NCI-H524 treated with DMSO at 0.1 percent for 48 hours (cell line): ENCODE results near the gene PCDHA1.
"Not testable (repeated sequence)": the region's sequence is repeated elsewhere in the genome, so short reads cannot be mapped to it uniquely, and the experiment has no call there.

Source experiments
- DNase-seq: peaks from one replicate; lab custom pipeline; 2025; lab: John Stamatoyannopoulos, UW

PCDHA1 gene

DNA sequence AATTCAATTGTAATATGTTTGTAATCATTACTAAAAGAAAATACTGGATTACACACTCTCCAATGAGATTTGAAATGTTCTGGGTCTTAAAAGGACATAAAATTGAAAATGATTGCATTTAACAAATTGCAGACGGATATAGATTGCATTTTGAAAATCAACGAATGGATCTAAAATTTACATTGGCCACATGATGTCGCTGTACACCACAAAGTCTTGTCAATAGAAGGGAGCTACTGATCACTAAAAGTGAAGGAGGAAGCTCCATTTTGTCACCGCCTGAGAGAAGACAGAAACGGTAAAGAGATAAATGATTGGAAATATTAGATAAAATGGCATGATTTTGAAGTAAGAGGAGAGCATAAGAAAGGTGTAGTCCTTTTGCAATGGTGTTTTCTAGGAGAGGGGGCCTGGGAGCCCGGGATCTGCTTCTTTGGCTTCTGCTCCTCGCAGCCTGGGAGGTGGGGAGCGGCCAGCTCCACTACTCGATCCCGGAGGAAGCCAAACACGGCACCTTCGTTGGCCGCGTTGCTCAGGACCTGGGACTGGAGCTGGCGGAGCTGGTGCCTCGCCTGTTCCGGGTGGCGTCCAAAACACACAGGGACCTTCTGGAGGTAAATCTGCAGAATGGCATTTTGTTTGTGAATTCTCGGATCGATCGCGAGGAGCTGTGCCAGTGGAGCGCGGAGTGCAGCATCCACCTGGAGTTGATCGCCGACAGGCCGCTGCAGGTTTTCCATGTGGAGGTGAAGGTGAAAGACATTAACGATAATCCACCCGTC, at the start of gene PCDHA1:
PCDHA1 (plus strand) TSS at position 236 of the 782 bp plus-strand sequence.
- no peak for DNase-seq

- no peak for DNase-seq
Observed at GRCh38 chr5:140737486-140737885, 48.5 kb upstream of the PCDHA1 start.

GRCh38 chr5:140741967-140742366, 44.0 kb upstream of the PCDHA1 start:
- no peak for DNase-seq

- DNase-seq = no peak
Observed at GRCh38 chr5:140753561-140753960, 32.4 kb upstream of the PCDHA1 start.

DNA sequence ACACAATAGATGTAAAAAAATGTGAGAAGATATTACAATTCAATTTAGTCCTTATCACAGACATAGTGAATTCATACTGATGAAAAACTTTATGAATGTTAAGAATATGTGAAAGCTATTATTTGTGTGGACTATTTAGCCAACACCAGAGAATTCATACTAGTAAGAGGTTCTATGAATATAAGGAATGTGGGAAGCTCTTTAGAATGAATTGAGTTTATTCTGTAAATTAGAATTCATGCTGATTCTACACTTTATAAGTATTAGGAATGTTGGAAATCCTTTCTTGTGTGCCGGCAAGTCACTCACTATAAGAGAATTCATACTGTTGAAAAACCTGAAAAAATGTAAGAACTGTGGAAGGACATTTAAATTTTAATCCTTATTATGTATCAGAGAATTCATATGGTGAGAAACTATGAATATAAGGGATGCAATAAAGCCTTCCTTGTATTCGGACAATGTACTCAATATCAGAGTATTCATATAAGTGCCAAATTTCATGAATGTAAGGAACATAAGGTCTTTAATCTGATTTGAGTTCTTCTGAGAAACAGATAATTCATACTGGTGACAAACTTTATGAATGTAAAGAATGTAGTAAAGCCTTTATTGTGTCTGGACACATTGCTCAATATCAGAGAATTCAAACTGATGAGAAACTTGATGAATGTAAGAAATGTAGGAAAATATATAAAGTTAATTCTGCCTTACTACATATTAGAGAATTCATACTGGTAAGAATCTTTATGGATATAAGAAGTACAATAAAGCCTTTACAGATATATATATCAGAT, 21.6 kb upstream of the PCDHA1 start:
- no peak for DNase-seq

- DNase-seq = no peak
Observed at GRCh38 chr5:140767444-140767843, 18.5 kb upstream of the PCDHA1 start.

DNA sequence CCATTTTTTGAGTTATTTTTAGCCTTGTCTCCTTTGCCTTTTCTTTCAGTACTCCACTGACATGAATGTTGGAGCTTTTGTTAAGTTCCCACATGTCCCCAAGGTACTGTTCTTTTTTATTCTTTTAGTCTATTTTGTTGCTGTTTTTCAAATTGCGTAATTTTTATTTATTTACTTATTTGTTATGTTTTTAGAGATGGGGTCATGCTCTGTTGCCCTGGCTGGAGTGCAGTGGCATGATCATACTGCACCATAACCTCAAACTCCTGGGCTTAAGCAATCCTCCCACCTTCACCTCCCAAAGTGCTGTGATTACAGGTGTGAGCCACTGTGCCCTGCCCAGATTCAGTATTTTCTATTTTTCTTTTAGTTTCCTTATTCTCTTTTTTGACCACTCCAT, 5.4 kb upstream of the PCDHA1 start:
- no peak for DNase-seq

- DNase-seq = not testable (repeated sequence)
Observed at GRCh38 chr5:140787422-140787821, 1.5 kb downstream of the PCDHA1 start.

GRCh38 chr5:140787849-140788504, 2.0 kb downstream of the PCDHA1 start:
- not testable (repeated sequence) for DNase-seq

DNA sequence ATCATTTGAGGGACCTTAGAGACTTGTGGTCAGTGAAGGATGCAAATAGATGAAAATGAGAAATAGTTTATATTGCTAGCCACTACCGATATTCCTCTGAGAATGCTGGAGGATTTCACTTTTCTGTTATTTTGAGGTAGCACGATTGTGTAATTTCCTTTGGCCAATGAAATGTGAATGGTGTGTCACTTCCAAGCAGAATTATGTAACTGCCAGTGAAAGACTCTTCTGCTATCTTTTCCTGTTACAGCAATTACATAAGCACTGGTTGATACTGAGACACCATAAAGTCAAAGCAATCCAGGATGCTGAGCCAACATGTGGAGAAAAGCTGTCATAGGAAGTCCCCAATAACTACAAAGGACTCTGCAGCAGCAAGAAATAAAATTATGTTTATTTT, 5.1 kb downstream of the PCDHA1 start:
- no peak for DNase-seq

GRCh38 chr5:140794595-140795258, 8.8 kb downstream of the PCDHA1 start, which contains the start of gene PCDHA2:
PCDHA2 (plus strand) TSS chr5:140794852.
- no peak for DNase-seq

GRCh38 chr5:140795259-140795641, 9.3 kb downstream of the PCDHA1 start:
- DNase-seq = no peak

GRCh38 chr5:140796072-140796717, 10.3 kb downstream of the PCDHA1 start:
- DNase-seq = not testable (repeated sequence)

- no peak for DNase-seq
Observed at GRCh38 chr5:140796718-140797095, 10.8 kb downstream of the PCDHA1 start.

DNA sequence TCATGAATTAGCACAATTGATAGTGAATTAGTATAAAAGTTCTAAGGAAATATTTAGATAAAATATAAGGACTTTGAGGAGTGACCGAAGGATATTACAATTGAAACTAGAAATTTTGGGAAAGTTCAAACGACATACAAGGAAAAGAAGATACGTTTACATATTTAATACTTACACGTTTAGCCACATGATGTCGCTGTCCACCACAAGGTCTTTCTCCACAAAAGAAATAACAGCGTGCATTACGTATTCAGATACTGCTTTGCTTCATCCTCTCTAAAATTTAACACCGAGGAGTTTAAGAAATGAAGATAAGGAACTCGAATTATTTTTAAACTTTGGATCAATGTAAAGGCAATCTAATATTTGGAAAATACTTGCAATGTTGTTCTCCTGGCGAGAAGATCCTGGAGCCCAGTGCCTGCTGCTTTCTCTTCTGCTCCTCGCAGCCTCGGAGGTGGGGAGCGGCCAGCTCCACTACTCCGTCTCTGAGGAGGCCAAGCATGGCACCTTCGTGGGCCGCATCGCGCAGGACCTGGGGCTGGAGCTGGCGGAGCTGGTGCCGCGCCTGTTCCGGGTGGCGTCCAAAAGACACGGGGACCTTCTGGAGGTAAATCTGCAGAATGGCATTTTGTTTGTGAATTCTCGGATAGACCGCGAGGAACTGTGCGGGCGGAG, 15.0 kb downstream of the PCDHA1 start, which contains the start of gene PCDHA3:
PCDHA3 (plus strand) TSS at position 242 of the 678 bp plus-strand sequence.
- DNase-seq = no peak

DNA sequence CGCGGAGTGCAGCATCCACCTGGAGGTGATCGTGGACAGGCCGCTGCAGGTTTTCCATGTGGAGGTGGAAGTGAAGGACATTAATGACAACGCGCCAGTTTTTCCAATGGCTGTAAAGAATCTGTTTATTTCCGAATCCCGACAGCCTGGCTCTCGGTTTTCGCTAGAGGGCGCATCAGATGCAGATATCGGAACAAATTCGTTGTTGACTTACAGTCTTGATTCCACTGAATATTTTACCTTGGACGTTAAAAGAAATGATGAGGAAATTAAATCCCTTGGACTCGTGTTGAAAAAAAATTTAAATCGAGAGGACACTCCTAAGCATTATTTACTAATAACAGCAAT, 15.5 kb downstream of the PCDHA1 start:
- DNase-seq = no peak

GRCh38 chr5:140802381-140802780, 16.4 kb downstream of the PCDHA1 start:
- DNase-seq = not testable (repeated sequence)

- DNase-seq = no peak
Observed at GRCh38 chr5:140802781-140803271, 16.9 kb downstream of the PCDHA1 start.

GRCh38 chr5:140806834-140807775, 21.2 kb downstream of the PCDHA1 start, which contains the start of gene PCDHA4:
PCDHA4 (plus strand) TSS chr5:140807068.
- DNase-seq = no peak
